ENCODE results near the gene RABL3. TPM values are rescaled to one million over a fixed set of nuclear protein-coding genes. Genes with fewer than 3 reads are reported as not detected.

Gene RABL3
- total RNA-seq, 1 donor from 2014 or later = 25.0 TPM

GRCh38 chr3:120710369-120710768, 31.9 kb downstream of the RABL3 start:
- DNase-seq (ENCODE audit: low spot score) = no peak
- no peak overlapping the region for H3K9ac ChIP-seq
- no peaks in the 10 kb centered on the region for H3K36me3 Mint-ChIP-seq
- no peak overlapping the region for H3K4me3 Mint-ChIP-seq
- H3K27me3 ChIP-seq = no peaks in the 10 kb centered on the region
- H2AFZ ChIP-seq (replicated peaks) = no peak overlapping the region
- H3K9me3 ChIP-seq (ENCODE audit: low read depth) = no peaks in the 10 kb centered on the region
- no peaks in the 10 kb centered on the region for H4K20me1 ChIP-seq (ENCODE audit: low read depth)
- H3F3A ChIP-seq (ENCODE audit: low read depth) = no peaks in the 10 kb centered on the region
- H3K4me1 ChIP-seq = no peaks in the 10 kb centered on the region
- no peak overlapping the region for H3K4me2 ChIP-seq
- no peaks in the 10 kb centered on the region for H3K4me1 Mint-ChIP-seq
- H3K4me3 ChIP-seq = no peak overlapping the region
- H3K27me3 Mint-ChIP-seq (ENCODE audit: insufficient read depth, low read depth) = no peaks in the 10 kb centered on the region
- no peaks in the 10 kb centered on the region for H3K36me3 ChIP-seq
- H3K27ac Mint-ChIP-seq = no peak overlapping the region
- H3K27ac ChIP-seq = no peak overlapping the region
- no peaks in the 10 kb centered on the region for H3K9me3 Mint-ChIP-seq
- TF ChIP-seq EZH2 (IDR thresholded peaks at IDR 0.05) (no peak), CTCF (IDR thresholded peaks at IDR 0.05) (no peak), EZH2phosphoT487 (IDR thresholded peaks at IDR 0.05) (no peak)
- H3K79me2 ChIP-seq (ENCODE audit: low read depth) = no peaks in the 10 kb centered on the region

GRCh38 chr3:120708408-120708807, 33.9 kb downstream of the RABL3 start:
- H3K9me3 Mint-ChIP-seq = no peaks in the 10 kb centered on the region
- Histone ChIP-seq H3K36me3 (no peaks in the 10 kb centered on the region), H3K9me3 (ENCODE audit: low read depth) (no peaks in the 10 kb centered on the region), H3K4me1 (no peaks in the 10 kb centered on the region), H3K4me2 (no peak overlapping the region), H3K4me3 (no peak overlapping the region), H3K27me3 (no peaks in the 10 kb centered on the region), H2AFZ (replicated peaks) (no peak overlapping the region), H3K27ac (no peak overlapping the region), H3K79me2 (ENCODE audit: low read depth) (no peaks in the 10 kb centered on the region), H3F3A (ENCODE audit: low read depth) (no peaks in the 10 kb centered on the region), H3K9ac (no peak overlapping the region), H4K20me1 (ENCODE audit: low read depth) (no peaks in the 10 kb centered on the region)
- no peak for TF ChIP-seq EZH2 (IDR thresholded peaks at IDR 0.05)
- TF ChIP-seq EZH2phosphoT487 (IDR thresholded peaks at IDR 0.05) = no peak
- no peak for TF ChIP-seq CTCF (IDR thresholded peaks at IDR 0.05)
- no peak overlapping the region for H3K27ac Mint-ChIP-seq
- no peak overlapping the region for H3K4me3 Mint-ChIP-seq
- peaks cover 4% of the 10 kb centered on the region for H3K36me3 Mint-ChIP-seq
- no peak for DNase-seq (ENCODE audit: low spot score)
- no peaks in the 10 kb centered on the region for H3K27me3 Mint-ChIP-seq (ENCODE audit: insufficient read depth, low read depth)
- H3K4me1 Mint-ChIP-seq = no peaks in the 10 kb centered on the region

GRCh38 chr3:120706950-120707349, 35.4 kb downstream of the RABL3 start:
- Mint-ChIP-seq H3K4me3 (no peak overlapping the region), H3K9me3 (no peaks in the 10 kb centered on the region), H3K27ac (no peak overlapping the region), H3K4me1 (no peaks in the 10 kb centered on the region), H3K36me3 (peaks cover 4% of the 10 kb centered on the region), H3K27me3 (ENCODE audit: insufficient read depth, low read depth) (no peaks in the 10 kb centered on the region)
- H3K9ac ChIP-seq = no peak overlapping the region
- no peak for DNase-seq (ENCODE audit: low spot score)
- H4K20me1 ChIP-seq (ENCODE audit: low read depth) = no peaks in the 10 kb centered on the region
- H3K79me2 ChIP-seq (ENCODE audit: low read depth) = no peaks in the 10 kb centered on the region
- TF ChIP-seq EZH2 (IDR thresholded peaks at IDR 0.05) (no peak), EZH2phosphoT487 (IDR thresholded peaks at IDR 0.05) (no peak), CTCF (IDR thresholded peaks at IDR 0.05) (no peak)
- no peak overlapping the region for H3K27ac ChIP-seq
- no peaks in the 10 kb centered on the region for H3K9me3 ChIP-seq (ENCODE audit: low read depth)
- H3K4me1 ChIP-seq = no peaks in the 10 kb centered on the region
- no peaks in the 10 kb centered on the region for H3K36me3 ChIP-seq
- no peak overlapping the region for H3K4me3 ChIP-seq
- H3K4me2 ChIP-seq = no peak overlapping the region
- no peaks in the 10 kb centered on the region for H3F3A ChIP-seq (ENCODE audit: low read depth)
- H3K27me3 ChIP-seq = no peaks in the 10 kb centered on the region
- no peak overlapping the region for H2AFZ ChIP-seq (replicated peaks)

All from neural progenitor cell (in vitro differentiated cells).